LNCAP (cell line): Measurements from ENCODE around the gene KRTAP4-2.
"Not testable (repeated sequence)": the region's sequence is repeated elsewhere in the genome, so short reads cannot be mapped to it uniquely, and the experiment has no call there.

Source experiments
- CTCF ChIP-seq: fragments of 450-650 bp; IDR thresholded peaks from 2 replicates; pipeline ENCODE4 v1.5.1; 2017; ENCODE audit warnings: mild to moderate bottlenecking

The KRTAP4-2 gene

GRCh38 chr17:41177727-41178271 lies at the start of gene KRTAP4-2:
Gene KRTAP4-2 (minus strand): TSS chr17:41178221. CDS start chr17:41178164, 57 bp downstream.
- TF ChIP-seq CTCF = no peak

GRCh38 chr17:41226598-41227095 lies 48.6 kb upstream of the KRTAP4-2 start, which contains the start of gene KRTAP9-2:
Gene KRTAP9-2 (plus strand): TSS chr17:41226648. CDS start chr17:41226655, 7 bp downstream.
- TF ChIP-seq CTCF = not testable (repeated sequence)

- TF ChIP-seq CTCF = no peak
Observed at GRCh38 chr17:41226051-41226450, 48.0 kb upstream of the KRTAP4-2 start.

- TF ChIP-seq CTCF = no peak
Observed at GRCh38 chr17:41223821-41224220, 45.8 kb upstream of the KRTAP4-2 start.

GRCh38 chr17:41215681-41216080 lies 37.7 kb upstream of the KRTAP4-2 start:
- TF ChIP-seq CTCF = no peak

GRCh38 chr17:41212524-41213169 lies 34.6 kb upstream of the KRTAP4-2 start:
- no peak for TF ChIP-seq CTCF

- TF ChIP-seq CTCF = no peak
Observed at GRCh38 chr17:41211845-41212466, 33.9 kb upstream of the KRTAP4-2 start.
